ENCODE measurements around the gene ANO8. TPM values are rescaled to one million over a fixed set of nuclear protein-coding genes. Genes with fewer than 3 reads are reported as not detected.

Gene ANO8
- total and polyA plus RNA-seq, 2 of the 13 experiments (the other 11 are each of a cell fraction or from before 2014, with no cell fraction given) = 1.8 to 3.5 TPM

DNA sequence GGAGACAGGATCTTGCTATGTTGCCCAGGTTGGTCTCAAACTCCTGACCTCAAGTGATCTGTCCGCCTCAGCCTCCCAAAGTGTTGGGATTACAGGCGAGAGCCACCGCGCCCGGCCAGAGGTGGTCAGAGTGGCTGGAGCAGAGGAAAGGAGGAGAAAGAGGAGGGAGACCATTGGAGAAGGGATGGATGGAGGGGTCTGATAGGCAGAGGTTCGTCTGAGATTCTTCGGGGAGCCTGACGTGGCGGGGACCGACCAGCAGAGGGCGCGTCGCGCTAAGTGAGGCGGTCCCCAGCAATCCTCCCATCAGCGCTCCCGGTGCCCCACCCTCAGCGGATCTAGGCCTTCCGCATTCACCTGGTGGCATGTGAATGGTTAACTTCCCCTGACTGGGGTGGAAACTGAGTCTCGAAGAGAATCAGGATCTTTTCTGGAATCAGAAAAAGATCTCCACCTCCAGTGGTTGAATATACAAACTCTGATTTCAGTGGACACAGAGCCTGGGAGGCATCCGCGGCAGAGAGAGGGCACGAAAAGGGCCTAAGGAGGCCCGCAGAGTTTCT is 11.5 kb upstream of the ANO8 start (continued):
- TF ChIP-seq ETV5 (CRISPR knock-in tag; IDR thresholded peaks at IDR 0.05; ENCODE audit: borderline replicate concordance) (no peak), ZNF101 (CRISPR knock-in tag; IDR thresholded peaks at IDR 0.05; ENCODE audit: borderline replicate concordance, low read depth) (no peak), FOXA3 (CRISPR knock-in tag; IDR thresholded peaks at IDR 0.05) (no peak), ZNF615 (CRISPR knock-in tag; IDR thresholded peaks at IDR 0.05; ENCODE audit: borderline replicate concordance) (no peak), PAWR (CRISPR knock-in tag; IDR thresholded peaks at IDR 0.05; ENCODE audit: borderline replicate concordance) (no peak), ZEB1 (IDR thresholded peaks at IDR 0.05; ENCODE audit: insufficient replicate concordance, low read depth) (no peak), RFXANK (CRISPR knock-in tag; IDR thresholded peaks at IDR 0.05) (no peak), NFYC (CRISPR knock-in tag; IDR thresholded peaks at IDR 0.05) (peak; percentile 26; the same call in 1 of the 2 replicates), ERF (CRISPR knock-in tag; IDR thresholded peaks at IDR 0.05) (peak; percentile 68; the same call in 1 of the 2 replicates), HNF4A (CRISPR knock-in tag; IDR thresholded peaks at IDR 0.05) (no peak), ZNF776 (CRISPR knock-in tag; IDR thresholded peaks at IDR 0.05) (no peak), NFE2L1 (CRISPR knock-in tag; IDR thresholded peaks at IDR 0.05; ENCODE audit: borderline replicate concordance) (no peak), TBP (CRISPR knock-in tag; IDR thresholded peaks at IDR 0.05) (no peak), KAT7 (CRISPR knock-in tag; IDR thresholded peaks at IDR 0.05; ENCODE audit: borderline replicate concordance) (no peak), KMT2A (CRISPR knock-in tag; IDR thresholded peaks at IDR 0.05) (no peak), HOXA9 (CRISPR knock-in tag; IDR thresholded peaks at IDR 0.05; ENCODE audit: borderline replicate concordance) (no peak), ZNF652 (CRISPR knock-in tag; IDR thresholded peaks at IDR 0.05; ENCODE audit: borderline replicate concordance, low read depth) (peak; percentile 89), ZNF572 (CRISPR knock-in tag; IDR thresholded peaks at IDR 0.05) (no peak), CC2D1A (CRISPR knock-in tag; IDR thresholded peaks at IDR 0.05) (no peak), ARID2 (CRISPR knock-in tag; IDR thresholded peaks at IDR 0.05; ENCODE audit: borderline replicate concordance) (no peak), SSRP1 (CRISPR knock-in tag; IDR thresholded peaks at IDR 0.05) (no peak), THYN1 (CRISPR knock-in tag; IDR thresholded peaks at IDR 0.05; ENCODE audit: borderline replicate concordance, low read depth) (no peak)
- TF ChIP-seq, protein P1, sequence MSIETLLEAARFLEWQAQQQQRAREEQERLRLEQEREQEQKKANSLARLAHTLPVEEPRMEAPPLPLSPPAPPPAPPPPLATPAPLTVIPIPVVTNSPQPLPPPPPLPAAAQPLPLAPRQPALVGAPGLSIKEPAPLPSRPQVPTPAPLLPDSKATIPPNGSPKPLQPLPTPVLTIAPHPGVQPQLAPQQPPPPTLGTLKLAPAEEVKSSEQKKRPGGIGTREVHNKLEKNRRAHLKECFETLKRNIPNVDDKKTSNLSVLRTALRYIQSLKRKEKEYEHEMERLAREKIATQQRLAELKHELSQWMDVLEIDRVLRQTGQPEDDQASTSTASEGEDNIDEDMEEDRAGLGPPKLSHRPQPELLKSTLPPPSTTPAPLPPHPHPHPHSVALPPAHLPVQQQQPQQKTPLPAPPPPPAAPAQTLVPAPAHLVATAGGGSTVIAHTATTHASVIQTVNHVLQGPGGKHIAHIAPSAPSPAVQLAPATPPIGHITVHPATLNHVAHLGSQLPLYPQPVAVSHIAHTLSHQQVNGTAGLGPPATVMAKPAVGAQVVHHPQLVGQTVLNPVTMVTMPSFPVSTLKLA (IDR thresholded peaks at IDR 0.05) = no peak
- TF ChIP-seq, protein P2, sequence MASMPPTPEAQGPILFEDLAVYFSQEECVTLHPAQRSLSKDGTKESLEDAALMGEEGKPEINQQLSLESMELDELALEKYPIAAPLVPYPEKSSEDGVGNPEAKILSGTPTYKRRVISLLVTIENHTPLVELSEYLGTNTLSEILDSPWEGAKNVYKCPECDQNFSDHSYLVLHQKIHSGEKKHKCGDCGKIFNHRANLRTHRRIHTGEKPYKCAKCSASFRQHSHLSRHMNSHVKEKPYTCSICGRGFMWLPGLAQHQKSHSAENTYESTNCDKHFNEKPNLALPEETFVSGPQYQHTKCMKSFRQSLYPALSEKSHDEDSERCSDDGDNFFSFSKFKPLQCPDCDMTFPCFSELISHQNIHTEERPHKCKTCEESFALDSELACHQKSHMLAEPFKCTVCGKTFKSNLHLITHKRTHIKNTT (CRISPR knock-in tag; IDR thresholded peaks at IDR 0.05) = no peak
- TF ChIP-seq, protein P3, sequence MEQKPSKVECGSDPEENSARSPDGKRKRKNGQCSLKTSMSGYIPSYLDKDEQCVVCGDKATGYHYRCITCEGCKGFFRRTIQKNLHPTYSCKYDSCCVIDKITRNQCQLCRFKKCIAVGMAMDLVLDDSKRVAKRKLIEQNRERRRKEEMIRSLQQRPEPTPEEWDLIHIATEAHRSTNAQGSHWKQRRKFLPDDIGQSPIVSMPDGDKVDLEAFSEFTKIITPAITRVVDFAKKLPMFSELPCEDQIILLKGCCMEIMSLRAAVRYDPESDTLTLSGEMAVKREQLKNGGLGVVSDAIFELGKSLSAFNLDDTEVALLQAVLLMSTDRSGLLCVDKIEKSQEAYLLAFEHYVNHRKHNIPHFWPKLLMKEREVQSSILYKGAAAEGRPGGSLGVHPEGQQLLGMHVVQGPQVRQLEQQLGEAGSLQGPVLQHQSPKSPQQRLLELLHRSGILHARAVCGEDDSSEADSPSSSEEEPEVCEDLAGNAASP (CRISPR knock-in tag; IDR thresholded peaks at IDR 0.05; ENCODE audit: borderline replicate concordance) = no peak
- TF ChIP-seq, protein P4, sequence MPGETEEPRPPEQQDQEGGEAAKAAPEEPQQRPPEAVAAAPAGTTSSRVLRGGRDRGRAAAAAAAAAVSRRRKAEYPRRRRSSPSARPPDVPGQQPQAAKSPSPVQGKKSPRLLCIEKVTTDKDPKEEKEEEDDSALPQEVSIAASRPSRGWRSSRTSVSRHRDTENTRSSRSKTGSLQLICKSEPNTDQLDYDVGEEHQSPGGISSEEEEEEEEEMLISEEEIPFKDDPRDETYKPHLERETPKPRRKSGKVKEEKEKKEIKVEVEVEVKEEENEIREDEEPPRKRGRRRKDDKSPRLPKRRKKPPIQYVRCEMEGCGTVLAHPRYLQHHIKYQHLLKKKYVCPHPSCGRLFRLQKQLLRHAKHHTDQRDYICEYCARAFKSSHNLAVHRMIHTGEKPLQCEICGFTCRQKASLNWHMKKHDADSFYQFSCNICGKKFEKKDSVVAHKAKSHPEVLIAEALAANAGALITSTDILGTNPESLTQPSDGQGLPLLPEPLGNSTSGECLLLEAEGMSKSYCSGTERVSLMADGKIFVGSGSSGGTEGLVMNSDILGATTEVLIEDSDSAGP (CRISPR knock-in tag; IDR thresholded peaks at IDR 0.05; ENCODE audit: borderline replicate concordance) = peak; percentile 43; the same call in 1 of the 2 replicates
